ENCODE results near the gene MYLK4.
A peak's percentile ranks its signal among the peaks of the same experiment; 100 is the strongest.

Gene MYLK4

GRCh38 chr6:2750832-2751231, at the start of gene MYLK4:
Gene MYLK4 (minus strand): TSS chr6:2750922. CDS start chr6:2749294, 1,628 bp downstream.
- DNase-seq, result no peak

DNA sequence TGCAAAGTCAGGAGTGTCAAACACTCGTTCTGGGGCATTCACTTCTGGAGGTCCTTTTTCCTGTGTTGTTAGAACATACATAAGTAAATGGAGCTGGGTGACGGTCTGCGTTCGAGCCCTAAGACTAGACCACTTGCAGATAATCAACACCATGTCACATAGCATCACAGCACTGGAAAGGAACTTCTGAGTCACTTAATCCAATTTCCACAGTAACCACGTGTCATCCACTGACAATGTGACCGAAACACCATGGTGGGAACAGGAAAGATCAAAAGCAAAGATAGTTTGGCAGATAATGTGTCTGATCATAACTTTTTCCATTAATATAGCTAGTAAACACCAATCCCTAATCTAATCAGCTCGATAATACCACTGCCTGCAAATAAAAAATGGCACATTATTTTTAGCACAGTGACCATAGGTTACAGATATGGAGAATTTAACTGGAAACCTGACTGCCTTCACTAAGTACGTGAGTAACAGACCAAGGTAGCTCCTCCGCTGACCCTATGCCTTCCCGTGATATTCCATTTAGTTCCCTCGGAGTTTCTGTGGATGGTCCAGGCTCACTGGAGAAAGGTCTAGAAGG, 49.3 kb upstream of the MYLK4 start:
- no peak for DNase-seq

DNA sequence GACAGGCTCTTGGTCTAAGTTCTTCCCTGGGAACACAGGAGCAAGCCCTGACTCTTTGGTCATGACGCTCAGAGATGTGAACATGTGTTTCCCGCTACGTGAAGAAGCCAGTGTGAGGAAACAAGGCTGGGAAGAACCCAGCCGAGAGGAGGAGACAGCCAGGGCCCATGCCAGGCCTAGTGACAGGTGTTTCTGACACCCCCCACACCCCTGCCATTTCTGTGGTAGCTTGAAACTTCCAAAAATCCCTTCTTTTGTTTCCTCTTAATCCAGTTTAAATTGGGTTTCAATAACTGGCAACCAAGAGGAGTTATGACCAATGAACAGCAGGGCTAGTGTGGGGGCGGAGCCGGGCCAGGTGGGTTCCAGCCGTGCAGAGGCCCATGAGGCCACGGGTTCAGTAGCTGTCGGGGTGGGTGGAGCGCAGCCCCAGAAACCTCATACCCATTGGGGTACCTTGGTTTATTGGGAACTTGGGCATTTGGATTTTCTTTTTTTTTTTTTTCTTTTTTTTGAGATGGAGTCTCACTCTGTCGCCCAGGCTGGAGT, 47.9 kb upstream of the MYLK4 start:
- DNase-seq, result no peak

DNA sequence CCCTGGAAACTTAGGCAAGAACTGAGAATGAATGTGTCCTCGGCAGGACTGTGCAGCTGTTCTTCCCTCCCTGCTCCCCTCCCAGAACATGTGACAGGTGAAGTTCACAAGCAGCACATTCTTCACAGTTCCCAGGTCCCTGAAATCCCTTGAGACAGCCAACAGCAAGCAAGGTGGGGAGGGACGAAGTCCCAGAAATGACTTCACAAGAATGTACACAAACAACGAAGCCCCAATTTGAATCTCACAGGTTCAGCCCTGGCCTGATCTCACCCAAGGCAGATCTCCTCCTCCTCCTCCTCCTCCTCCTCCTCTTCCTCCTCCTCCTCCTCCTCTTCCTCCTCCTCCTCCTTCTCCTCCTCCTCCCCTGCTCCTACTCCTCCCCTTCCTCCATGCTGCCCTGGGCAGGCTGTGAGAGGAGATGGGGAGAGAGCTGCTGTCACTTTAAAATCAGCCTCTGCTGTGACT, 46.9 kb upstream of the MYLK4 start:
- no peak for DNase-seq

- no peak for DNase-seq
Measured at GRCh38 chr6:2796861-2797260, 46.1 kb upstream of the MYLK4 start.

GRCh38 chr6:2795956-2796355, 45.2 kb upstream of the MYLK4 start:
- DNase-seq, result no peak

DNA sequence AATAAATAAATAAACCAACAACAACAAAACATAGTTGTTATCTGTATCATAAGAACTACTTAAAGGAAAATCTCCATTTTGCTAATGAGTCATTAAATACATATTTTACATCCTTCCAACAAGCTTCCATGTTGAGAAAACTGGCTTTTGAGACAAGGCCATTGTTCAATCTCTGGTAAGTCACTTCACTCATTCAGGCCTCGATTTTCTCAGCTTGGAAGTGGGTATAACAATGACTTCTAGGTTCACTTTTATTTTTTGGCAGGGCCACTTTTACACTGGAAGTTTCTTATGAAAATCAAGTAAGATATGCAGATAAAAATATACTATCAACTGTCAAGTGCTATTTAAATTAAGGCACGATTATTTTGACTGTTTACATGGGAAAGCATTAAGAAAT, 44.4 kb upstream of the MYLK4 start:
- DNase-seq, result no peak

- no peak for DNase-seq
Measured at GRCh38 chr6:2794171-2794730, 43.5 kb upstream of the MYLK4 start.

DNA sequence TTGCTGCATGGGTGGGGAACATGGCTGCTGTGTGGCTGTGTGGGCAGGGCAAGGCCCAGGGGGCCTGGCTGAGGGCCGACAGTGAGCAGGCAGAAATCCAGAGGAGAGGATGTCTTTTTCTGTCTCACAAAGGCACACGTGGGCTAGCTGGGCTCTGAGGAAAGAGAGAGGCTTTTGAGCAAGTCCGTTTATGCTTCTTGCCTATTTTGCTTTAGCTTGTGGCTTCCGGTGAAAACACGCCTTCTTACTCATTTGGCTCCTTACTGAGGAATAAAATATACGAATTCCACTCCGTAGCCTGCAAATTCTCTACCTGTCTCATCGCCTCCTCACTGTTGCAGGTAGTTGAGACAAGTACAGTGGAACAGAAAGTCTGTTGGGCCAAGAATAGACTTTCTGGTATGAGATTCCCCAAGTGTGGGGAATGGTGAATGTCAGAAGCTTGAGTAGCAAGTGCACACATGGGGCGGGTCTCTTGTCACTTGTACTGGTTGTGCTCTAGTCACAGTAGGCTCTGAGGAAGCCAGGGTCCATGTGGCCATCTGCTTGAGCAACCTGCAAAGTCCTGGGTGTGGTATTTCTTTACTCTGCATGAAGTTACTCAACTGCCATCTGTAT, 42.9 kb upstream of the MYLK4 start:
- peak; percentile 64 for DNase-seq

DNA sequence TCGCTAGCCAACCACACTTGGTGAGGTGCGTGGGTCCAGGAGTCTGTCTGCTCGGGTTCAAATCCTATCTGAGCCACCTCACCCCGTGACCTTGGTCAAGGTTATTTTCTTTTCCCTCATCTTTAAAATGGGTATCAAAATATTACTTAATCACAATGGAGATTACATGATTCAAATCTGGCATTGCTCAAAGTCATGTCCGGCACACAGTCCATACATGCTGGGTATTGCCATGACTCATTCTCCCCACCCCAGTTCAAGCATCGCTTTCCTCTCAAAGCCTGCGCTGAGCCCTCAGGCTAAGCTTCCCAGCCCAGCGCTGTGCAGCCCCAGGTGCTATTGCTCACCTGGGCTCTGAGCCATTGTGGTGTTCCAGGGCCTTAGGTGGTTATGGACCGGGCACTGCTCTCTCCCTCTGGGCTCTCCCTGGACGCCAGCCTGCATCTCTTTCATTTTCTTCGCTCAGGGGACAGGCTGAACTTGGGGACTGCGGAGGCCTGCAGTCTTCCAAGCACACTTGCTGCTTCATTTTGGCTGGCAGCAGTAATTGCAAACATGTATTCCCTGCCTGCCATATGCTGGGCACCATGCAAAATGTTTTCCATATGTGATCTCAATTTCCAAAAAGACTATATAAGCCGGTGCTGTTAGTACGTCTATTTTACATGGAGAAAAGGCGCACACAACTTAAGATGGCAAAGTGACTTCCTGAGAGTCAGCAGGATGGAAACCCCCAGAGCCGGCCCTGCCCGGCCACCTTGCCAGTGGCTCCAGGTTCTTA, 41.8 kb upstream of the MYLK4 start:
- no peak for DNase-seq

- DNase-seq, result no peak
Measured at GRCh38 chr6:2791450-2791974, 40.8 kb upstream of the MYLK4 start.

GRCh38 chr6:2790588-2791449, 40.1 kb upstream of the MYLK4 start:
- DNase-seq, result peak; percentile 60

DNA sequence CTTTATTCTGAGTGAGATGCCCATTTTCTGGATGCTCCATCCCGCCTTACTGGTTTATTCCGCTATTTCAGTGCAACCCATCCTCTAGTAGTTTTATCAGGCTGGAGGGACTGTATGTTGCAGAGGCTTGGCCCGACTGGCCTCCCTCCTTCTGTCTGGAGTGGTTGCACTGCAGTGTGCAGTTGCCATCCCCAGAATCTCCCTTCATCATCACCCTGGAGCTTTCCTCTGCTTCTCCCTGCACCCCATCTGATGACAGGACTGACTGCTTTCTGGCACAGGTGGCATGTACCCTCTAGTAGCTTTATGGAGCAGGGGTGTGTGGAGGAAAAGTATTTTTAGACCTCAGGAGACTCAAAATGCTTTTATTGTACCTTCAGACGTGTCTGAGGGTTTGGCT, 35.5 kb upstream of the MYLK4 start:
- no peak for DNase-seq

DNA sequence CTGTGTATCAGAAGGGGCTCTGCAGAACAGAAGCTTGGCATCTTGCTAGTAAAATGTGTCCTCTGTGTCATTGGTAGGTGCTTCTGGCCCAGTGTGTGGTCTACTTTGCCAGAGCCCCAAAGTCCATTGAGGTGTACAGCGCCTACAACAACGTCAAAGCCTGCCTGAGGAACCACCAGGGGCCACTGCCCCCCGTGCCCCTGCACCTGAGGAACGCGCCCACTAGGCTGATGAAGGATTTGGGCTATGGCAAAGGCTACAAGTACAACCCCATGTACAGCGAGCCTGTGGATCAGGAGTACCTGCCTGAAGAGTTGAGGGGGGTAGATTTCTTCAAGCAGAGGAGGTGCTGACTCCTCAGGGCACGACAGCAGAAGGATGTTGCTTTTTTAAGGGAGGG, 34.2 kb upstream of the MYLK4 start:
- DNase-seq, result no peak

DNA sequence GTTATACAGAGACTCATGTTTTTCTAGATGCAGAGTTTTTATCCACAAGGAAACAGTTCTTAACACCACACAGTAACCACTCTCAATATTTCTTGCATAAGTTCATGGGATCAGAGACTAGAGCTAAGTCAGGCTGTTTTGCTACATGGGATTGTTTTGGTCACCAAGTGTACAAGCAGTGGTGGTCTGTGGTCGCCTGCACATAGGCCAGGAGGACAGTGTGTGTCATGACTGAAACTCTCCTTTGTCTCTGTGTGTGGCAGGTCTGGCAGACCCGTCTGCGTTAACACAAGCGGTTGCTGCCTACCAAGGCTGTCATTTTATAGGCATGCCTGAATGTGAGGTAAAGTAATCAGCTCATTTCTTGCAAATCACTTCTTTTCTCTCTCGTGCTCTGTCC, 33.3 kb upstream of the MYLK4 start:
- no peak for DNase-seq

- DNase-seq, result no peak
Measured at GRCh38 chr6:2783188-2783963, 32.7 kb upstream of the MYLK4 start.

GRCh38 chr6:2782825-2783187, 32.1 kb upstream of the MYLK4 start:
- no peak for DNase-seq

- no peak for DNase-seq
Measured at GRCh38 chr6:2782356-2782708, 31.6 kb upstream of the MYLK4 start.

DNA sequence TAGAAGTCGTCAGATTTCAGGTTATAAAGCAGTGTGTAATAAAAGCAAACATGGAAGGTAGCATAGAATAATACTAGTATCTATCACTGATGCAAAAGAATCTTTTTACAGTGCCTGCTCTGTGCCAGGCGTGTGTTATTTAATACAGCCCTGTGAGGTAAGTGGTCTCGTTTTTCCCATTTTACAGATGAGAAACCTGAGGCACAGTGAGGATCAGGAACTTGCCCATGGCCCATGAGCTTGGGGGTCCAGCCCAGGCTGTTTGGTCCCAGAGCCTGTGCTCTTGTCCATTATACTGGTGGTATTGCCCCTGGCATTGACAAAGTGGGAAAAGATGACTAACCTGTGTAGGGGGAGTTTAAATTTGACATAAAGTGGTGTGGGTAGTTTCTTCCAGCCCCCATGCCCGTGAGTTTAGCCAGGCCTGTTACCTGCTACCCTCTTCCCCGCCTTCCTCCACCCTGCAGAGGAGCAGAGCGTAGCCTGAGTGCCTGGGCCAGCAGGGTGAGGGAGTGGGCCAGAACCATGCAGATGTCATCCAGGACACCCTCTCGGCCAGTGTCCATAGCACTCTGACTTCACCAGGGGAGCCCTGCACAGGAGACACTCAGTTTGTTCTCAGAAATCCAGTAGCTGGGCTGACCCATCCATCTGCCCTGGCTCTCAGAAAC, 31.1 kb upstream of the MYLK4 start:
- no peak for DNase-seq

DNA sequence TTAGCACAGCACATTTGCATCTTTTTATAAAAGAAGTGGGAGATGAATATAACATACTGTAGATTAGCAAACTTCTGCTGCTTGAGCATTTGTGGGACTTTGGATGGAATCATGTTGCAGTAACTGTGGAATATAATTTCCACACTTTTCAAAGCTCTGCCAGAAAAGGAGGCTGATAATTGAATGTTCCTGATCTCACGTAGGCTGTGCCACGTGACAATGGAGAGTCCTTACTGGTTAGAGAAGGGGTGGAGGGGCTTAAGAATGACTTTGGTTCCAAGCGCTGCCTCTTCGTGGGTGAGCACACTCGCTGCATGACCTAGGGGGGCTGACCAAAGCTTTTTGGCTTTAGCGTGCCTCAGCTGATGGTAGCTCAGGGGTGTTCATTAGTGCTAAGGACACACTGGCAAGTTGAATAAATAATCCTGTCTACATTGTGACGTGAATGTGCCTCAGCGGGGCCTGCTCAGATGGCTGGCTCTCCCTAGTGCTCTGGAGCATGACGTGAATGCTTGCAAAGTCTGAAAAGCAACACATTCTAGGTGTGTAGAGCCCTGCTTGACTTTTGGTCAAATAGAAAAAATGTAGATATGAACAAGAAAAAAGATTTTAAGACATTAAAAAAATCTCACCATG, 29.5 kb upstream of the MYLK4 start:
- DNase-seq, result no peak

DNA sequence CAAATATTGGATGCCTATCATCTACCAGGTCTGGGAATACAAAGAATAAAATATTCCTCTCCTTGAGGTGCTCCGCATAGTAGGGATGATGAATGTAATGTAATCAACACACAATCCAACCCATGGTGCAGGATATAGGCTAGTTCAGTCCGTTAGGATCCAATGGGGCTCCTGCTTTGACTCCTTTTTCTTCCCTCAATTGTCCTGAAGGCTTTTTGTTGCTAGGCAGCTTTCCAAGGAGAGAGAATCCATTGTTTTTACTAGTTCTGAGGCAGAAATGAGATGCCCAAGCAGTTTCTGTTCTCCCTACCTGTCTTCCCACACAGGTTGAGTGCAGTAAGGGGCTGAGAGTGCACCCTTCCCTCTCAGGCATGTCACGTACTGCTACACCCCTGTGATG, 26.5 kb upstream of the MYLK4 start:
- DNase-seq, result no peak
